GM19025 (cell line): ENCODE results near the gene RANGRF.

Source experiments
- ATAC-seq: cut with Tn5 transposase; IDR thresholded peaks from one replicate; pipeline ENCODE4 v1.9.1; 2021; ENCODE audit warnings: mild to moderate bottlenecking, low read depth, moderate library complexity; ENCODE audit not compliant: unreplicated experiment

Gene RANGRF

GRCh38 chr17:8312726-8313600 lies 24.5 kb downstream of the RANGRF start:
- no peak for ATAC-seq

GRCh38 chr17:8314797-8315763 lies 26.6 kb downstream of the RANGRF start:
- no peak for ATAC-seq

- ATAC-seq: no peak
Measured at GRCh38 chr17:8315764-8316217, 27.3 kb downstream of the RANGRF start.

GRCh38 chr17:8318010-8318935 lies 29.8 kb downstream of the RANGRF start:
- no peak for ATAC-seq

- no peak for ATAC-seq
Measured at GRCh38 chr17:8320262-8320661, 31.8 kb downstream of the RANGRF start.

- ATAC-seq: no peak
Measured at GRCh38 chr17:8320990-8321389, 32.5 kb downstream of the RANGRF start.

- no peak for ATAC-seq
Measured at GRCh38 chr17:8322061-8322460, 33.6 kb downstream of the RANGRF start.

GRCh38 chr17:8324132-8324531 lies 35.7 kb downstream of the RANGRF start:
- no peak for ATAC-seq

- ATAC-seq: no peak
Measured at GRCh38 chr17:8324923-8325322, 36.5 kb downstream of the RANGRF start.

GRCh38 chr17:8326511-8327302 lies 38.2 kb downstream of the RANGRF start:
- ATAC-seq: no peak

- ATAC-seq: no peak
Measured at GRCh38 chr17:8327303-8327649, 38.8 kb downstream of the RANGRF start.

- ATAC-seq: no peak
Measured at GRCh38 chr17:8332128-8332527, 43.7 kb downstream of the RANGRF start.

- ATAC-seq: no peak
Measured at GRCh38 chr17:8332688-8333087, 44.2 kb downstream of the RANGRF start.

- ATAC-seq: no peak
Measured at GRCh38 chr17:8333281-8333680, 44.8 kb downstream of the RANGRF start.

- no peak for ATAC-seq
Measured at GRCh38 chr17:8337802-8338752, 49.6 kb downstream of the RANGRF start.

- no peak for ATAC-seq
Measured at GRCh38 chr17:8338753-8339140, 50.3 kb downstream of the RANGRF start.

- no peak for ATAC-seq
Measured at GRCh38 chr17:8339540-8339939, 51.1 kb downstream of the RANGRF start, which contains the start of gene ODF4. ODF4 (plus strand) TSS chr17:8339840; CDS start chr17:8340052, 212 bp downstream.
